HG02798 (cell line): ENCODE data around the gene STK39.

Source experiments
- ATAC-seq: cut with Tn5 transposase; IDR thresholded peaks from one replicate; pipeline ENCODE4 v1.9.1; 2021; ENCODE audit warnings: mild to moderate bottlenecking; ENCODE audit not compliant: unreplicated experiment, poor library complexity

STK39 gene

DNA sequence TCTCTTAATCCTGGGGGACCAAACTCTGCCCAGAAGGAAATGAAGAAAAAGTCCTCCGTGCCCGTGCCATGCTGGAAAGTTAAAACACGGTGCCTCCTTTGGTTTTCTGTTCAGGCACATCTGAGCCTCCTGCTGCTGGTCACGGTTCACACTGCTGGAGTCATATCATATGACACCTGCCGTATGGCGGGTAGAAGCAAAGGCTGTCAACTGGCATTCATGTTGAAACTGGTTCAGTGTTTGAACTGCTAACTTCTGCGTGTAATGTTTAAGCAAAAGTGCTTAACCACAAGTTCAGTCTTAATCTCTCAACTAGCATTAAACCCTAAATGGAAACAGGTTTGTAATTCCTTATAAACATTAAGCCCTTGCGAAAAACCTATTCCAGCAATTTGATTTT, 3.1 kb downstream of the STK39 start:
- ATAC-seq: no peak

DNA sequence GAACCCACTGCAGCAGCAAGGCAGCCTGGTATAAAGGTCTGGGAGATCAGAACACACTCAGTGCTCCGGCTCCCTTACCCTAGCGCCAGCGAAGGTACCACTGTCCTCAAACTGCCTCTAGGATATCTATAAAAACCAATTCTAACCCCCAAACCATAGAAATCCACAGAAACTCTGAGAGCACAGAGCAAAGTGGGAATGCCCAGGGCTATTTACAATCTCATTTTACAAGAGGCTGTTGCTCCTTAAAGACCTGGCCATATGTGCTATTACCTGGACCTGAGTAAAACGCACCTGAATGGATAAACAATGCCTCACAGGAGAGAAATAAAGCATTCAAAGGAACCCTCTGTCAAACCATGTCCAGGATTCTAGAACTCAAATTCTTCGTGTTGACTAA, 4.3 kb downstream of the STK39 start:
- ATAC-seq: no peak

DNA sequence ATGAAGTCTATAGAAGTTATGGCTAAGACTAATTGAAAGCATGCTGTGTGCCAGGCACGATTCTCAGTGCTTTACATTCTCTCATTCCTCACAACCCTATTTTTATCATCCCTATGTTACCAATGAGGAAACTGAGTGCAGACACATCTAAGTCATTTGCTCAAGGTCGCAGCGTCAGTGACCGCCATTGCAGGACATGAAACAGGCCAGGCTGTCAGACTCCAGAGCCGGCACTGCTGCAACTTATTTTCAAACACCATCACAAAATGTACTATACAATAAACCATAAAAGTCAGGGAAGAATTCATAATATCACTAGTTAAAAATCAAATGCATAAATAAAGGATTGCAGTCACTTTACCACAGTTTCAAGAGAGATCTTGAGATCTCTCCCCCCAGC, 5.6 kb downstream of the STK39 start:
- ATAC-seq: no peak

DNA sequence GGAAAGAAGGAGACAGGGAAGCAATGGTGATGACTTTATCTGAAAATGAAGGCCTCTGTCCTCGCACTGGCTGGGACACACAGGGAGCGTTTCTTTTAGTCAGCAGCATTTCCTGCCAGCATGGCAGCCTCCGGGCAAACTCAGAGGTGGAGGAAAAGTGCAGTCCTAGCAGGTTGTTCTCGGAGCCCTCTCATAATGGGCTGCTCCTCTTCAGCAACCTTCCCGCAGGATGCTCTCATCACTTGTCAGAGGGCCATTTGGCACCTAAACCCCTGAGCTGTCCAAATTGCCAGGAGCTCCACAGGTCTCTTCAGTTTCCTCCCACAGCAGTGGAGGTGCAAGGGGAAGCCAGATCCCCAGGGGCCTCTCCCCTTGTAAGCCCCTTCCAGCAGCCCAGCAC, 6.2 kb downstream of the STK39 start:
- ATAC-seq: no peak

DNA sequence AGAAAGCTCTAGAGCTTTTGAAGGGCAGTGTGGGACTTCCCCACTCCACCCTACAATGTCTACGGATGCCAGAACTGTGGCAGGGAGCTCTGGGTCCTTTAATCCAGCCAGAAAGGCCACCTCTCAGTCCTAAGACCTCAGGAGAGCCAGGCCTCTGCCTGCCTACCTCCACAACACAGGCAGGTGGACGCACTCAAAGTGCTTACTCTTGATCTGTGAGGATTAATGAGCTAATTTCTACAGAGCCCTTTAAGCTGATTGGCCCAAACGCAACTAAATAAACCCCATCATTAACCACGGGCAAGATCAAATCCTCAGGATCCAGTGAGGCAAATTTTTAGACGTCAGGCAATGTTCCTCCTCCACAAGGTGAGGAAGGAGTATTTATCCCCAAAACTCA, 8.1 kb downstream of the STK39 start:
- ATAC-seq: no peak

DNA sequence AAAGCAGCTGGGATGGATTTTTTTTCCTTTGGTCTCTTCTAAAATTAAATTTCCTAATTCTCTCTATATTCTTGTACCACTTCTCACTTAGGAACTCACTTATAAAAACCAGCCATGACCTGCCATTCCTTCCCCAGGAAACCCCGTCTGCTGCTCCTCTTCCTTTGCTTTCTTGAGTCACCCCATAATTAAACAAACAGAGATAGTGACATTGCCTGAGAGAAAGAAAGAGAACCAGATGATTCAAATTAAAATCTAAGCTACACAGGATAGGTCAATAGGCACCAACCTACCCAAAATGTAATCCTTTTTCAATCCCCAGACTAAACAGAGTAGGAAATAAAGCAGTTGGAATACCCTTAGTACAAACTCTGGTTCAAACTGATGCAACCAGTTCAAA, 9.7 kb downstream of the STK39 start:
- ATAC-seq: no peak

DNA sequence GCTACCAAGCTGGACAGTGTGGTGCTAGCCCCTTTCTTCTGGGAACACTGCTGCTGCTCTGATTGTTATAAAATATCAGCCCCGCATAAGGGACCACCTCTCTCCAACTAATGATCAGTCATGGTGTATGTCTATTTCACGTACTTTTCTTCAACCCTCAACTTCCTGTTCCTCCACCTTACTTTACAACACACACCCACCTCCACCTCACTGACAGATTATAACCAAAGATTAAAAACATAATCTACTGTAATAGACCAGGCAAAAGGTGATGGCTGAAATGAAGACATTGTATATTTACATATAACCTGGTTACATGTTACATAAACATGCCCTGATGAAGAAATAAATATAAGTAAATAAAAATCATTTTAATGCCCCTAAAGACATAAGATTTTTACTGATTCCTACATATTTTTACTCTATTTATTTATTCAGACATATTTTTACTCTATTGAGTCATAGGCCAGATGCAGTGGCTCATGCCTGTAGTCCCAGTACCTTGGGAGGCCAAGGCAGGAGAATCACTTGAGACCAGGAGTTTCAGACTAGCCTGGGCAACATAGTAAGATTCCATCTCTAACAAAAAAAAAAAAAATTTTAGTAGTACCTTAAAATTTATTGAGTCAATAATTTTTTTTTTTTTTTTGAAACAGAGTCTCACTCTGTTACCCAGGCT, 12.8 kb downstream of the STK39 start:
- ATAC-seq: no peak

DNA sequence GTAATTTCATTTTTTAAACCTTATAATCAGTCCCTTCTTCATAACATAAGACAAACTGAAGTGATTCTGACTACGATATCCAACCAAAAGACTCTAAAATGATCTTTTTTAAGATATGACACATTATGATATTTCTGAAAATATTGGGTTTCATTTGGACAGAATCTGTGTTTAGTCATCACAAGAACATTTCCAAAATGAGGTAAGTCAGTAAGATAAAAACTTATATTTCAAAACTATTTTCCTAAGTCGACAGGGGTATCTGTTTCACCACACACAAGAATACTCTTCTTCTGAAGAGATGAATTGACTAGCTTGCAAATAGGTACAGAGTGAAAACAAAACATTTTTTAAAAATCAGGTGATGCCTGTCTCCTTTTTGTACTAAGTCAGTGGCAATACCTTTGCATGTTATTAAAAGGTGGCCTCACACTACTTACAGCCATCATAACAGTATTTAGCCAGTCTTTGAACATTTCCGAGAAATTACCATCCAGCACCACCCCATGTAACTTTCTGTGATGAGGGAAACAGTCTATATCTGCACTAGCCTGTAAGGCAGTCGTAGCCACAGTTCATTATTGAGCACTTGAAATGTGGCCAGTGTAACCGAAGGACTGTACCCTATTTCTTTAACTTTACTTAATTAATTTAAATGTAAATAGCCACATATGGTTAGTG, 13.5 kb downstream of the STK39 start:
- no peak for ATAC-seq

DNA sequence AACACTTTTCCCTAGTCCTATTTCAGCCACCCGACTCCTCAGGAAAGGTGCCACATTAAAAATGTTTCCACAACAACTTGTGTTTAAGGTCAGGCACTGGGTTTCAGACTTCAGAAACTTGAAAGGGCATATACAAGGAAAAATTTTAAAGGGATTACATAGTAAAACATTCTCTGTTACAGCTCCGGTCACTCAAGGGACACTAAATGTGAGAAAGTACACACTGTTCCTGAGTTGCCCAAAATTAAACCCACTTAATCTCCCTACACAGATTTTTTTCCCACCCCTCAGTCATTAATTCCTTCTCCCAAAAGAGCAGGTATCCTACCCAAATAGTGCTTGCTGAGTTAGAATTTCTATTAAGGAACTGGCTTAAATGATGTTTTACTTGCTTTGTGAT, 14.2 kb downstream of the STK39 start:
- no peak for ATAC-seq

DNA sequence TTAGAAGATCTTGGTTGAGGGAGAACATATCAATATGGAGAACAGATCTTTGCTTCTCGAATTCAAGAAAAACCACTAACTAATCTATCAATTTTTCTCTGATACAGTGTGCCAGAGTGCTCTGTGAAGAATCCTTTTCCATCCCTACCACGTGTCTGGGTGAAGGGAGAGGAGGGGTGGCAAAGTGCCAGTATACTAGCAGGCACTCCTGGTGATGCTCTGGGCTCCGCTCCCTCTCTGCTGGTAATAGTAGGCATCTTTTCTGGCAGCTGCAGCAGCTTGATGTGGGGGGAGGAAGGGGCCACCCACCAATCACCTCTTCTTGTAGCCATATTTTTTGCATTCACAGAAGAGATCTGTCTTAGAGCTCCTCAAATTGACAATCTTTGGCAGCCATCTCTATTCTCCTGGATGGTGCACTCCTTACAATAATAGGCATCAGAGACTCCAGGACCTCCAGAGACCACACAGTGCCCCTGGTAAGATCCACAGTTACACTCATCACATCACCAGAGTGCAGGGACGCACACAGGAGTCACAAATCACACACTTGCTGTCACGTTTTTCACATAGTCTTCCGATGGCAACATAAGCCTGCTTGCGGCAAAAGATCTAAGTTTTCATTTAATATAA, 15.7 kb downstream of the STK39 start:
- no peak for ATAC-seq

DNA sequence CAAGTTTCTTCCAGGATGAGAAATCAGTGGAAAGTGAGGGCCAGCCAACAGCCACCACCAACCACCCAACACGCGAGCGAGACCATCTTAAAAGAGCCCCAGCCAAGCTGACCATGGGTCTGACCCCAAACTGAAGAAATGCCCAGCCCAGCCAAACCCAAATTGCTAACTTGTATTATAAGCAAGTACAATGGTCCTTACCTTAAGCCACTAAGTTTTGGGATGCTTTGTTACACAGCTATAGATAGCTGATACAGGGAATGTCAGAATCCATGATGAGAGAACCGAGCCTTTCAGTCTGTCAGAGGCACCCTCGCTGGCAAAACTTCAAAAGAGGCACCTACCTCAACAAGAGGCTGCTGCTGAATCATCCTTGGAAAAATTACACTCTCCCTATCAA, 17.0 kb downstream of the STK39 start:
- no peak for ATAC-seq

DNA sequence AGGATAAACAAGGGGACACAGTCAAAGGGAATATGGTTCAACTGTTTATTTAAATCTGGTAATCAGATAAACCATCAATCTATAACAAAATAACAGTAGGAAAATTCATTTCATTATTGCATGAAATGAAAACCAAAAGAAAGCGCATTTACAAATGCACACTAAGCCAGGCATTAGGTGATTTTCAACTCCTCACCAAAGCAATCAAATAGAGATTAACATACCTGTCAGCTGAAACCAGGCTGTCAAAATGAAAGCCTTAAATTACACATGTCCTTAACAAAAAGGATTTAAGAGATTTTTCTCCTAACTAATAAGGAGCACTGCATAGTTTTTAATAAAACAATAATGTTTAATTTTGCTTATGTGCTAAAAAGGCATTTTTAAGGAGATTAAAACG, 23.0 kb downstream of the STK39 start:
- no peak for ATAC-seq

DNA sequence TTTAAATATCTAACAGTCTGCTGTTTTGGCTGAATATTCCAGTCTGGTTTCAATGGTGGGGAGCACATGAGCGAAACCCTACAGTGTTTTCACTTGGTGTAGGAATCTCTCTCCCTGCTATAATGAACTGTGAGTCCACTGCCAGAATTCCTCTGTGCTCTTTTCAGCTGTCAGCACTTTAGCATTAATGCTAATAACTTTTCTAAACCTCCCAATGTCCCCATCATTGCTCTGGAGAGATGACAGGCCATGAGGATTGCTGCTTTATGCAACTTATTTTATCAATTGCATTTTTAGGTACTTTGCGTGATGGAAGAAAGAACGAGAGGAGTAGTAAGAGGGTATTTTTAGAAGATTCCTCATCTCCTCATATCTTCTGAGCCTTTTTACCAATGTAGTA, 25.3 kb downstream of the STK39 start:
- no peak for ATAC-seq

DNA sequence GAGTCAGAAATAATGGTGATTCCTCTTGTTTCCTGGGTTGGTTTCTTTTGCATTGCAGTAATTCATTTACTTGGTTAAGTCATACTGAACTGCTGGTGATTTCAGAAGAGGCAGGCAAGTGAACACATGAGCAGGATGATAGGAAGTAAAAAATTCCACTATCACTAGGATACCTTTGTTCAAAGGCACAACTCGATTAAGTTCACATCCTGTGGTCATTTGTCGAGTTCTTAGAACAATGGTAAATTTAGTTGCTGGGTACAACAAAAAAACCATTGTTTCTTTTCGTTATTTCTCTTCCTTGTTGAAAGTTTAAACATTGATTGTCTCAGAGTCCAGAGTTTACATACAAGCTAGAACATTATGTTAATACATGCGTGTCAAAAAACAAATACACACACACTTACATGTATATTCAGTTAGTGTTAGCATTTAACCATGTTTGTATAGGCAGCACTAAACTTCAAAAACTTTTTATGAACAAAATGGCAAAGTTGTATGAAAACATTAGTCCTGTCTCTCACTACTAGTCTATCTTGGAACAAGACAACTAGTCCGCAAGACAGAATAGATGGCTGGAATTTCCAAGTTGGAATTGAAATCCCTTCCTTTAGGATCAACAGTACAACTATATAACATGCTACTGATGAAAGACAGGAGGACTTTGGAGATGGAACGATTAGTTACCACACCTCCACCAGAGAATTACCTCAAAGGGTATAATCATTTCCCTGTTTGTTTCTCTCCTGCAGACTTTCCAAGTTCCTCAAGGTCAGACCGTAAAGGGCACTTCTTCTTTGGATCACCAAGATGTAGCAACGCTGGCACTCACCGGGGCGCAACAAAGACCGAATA, 26.2 kb downstream of the STK39 start:
- ATAC-seq: no peak

DNA sequence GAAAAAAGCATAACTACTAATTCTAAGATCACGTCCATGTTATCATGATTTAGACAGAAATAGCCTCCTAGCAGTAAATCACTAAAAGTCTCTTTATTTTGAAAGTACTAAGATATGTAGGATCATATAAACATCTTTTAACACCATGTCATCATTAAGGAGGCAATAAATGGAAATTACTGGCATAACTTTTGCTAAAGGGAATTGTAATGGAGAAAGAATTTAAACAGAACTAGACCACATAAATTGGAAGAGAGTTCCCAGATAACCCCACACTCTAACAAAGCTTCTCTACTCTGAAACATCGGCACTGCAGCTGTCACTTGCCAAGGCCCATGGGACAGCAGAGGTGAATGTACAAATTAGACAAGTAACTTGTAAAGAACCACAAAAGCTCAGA, 29.5 kb downstream of the STK39 start:
- ATAC-seq: no peak

DNA sequence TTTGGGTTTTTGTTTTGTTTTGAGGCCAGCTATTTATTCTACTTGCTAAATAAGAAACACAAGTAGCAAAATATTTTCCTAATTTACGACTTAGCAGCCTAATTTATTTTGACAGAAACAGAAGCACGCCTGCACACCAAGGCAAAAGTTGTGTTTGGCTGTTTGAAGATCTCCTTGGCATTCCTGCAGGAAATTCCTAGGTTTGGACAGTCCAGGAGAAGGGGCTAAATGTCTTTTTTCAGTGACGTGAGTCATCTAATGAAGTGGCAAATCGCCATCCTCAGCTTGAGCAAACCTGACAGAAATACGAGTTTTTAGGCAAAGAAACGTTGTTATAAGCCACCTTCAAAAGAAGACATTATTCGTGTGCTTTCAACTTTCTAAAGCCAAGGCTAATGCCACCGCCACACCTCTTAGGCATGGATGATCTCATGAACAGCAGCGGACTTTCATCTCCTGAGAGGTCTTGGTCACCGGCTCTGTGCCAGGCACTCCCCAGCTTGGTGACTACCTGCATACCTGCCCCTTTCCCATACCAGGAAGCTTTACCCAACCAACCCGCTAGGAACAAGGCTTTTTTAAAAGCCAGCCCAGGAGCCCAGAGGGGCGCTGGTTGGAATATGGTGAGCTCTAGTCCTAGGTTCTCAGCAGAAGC, 30.9 kb downstream of the STK39 start:
- no peak for ATAC-seq

DNA sequence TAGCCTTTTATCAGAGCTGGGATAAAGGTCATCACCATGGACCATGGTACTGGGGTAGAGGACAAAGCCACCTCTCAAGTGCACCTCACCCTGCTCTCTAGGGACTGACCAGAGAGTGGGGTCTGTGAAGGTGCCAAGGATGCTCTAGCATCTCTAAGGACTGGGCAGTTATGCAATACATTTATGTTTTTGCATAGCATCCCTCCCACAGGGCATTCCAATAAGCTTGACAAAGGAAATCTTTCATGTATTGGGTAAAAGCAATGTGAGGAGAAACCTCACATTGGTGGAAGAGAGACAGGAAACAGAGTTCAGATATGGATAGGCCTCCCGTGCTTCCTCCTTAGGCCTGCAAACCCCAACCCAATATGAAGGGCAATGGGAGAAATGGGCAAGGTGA, 31.6 kb downstream of the STK39 start:
- ATAC-seq: no peak

DNA sequence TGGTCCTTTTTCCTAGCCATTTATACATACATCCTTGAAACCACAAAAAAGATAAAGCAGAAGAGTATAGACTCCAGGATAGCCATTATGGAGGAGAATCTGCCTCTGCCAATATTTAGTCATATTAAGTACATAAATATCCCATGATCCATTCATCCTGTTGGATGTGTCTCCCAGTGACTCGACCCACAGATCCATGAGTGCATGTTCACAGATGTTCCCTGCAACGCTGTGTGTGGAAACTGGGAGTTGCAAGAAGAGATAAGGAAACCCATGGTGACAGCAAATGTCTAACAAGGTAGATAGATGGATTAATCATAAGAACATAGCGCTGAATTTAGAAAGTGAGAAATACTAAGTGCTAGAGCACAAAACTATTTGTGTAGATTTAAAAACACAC, 34.5 kb downstream of the STK39 start:
- no peak for ATAC-seq

DNA sequence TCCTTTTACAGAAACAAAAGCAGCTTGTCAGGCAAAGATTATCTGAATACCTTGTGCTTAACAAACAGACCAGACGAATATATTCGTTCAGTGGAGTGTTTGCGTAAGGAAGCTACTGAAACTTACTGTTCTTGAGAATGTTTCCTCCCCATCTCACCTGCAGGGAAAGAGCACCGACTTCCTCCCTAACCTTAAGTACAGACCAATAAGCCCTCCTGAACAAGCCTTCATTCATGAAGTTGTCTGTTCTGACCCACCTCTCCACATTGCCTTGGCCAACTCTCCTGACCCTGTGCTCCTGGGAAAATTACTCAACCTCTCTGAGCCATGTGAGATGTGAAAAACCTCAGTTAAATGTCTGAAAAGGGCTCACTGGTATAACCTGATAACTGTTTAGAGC, 35.2 kb downstream of the STK39 start:
- peak; percentile 2 for ATAC-seq

DNA sequence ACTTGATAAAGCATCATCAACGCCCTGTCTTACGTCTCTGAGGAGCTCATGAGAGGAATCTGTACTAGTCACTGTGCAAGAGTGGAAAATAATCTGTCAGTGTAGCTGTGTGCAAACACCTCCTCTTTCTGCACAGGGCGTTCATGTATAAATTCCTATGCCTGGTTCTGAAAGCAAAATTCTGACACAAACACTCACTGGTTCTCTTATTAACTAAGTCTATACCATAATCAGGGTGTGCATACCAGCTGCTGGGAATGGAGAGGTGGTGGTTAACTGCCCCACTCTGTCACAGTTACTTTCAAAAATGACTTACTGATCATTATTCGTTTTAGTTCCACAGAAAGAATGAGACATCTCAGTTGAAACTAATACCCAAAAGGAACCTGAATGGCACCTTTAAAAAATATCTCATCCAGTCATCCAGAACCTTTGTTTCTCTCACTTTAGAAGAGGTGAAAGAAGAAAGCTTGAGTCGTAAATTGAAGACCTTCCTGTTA, 35.7 kb downstream of the STK39 start:
- ATAC-seq: peak; percentile 55
